Activated CD4-positive, alpha-beta T cell treated with anti-CD3 and anti-CD28 coated beads, Interleukin-2, amount 50 U/mL, for 1 hour (primary cell): ENCODE measurements around the gene SMPD2.
"Not testable (repeated sequence)": the region's sequence is repeated elsewhere in the genome, so short reads cannot be mapped to it uniquely, and the experiment has no call there.

ENCODE experiments used
- DNase-seq: peaks from one replicate; pipeline ENCODE4 v3.0.0-alpha.2; 2020

The SMPD2 gene

GRCh38 chr6:109447878-109448555 is 7.5 kb downstream of the SMPD2 start:
- DNase-seq: no peak

- DNase-seq: no peak
Observed at GRCh38 chr6:109448615-109449014, 8.1 kb downstream of the SMPD2 start.

DNA sequence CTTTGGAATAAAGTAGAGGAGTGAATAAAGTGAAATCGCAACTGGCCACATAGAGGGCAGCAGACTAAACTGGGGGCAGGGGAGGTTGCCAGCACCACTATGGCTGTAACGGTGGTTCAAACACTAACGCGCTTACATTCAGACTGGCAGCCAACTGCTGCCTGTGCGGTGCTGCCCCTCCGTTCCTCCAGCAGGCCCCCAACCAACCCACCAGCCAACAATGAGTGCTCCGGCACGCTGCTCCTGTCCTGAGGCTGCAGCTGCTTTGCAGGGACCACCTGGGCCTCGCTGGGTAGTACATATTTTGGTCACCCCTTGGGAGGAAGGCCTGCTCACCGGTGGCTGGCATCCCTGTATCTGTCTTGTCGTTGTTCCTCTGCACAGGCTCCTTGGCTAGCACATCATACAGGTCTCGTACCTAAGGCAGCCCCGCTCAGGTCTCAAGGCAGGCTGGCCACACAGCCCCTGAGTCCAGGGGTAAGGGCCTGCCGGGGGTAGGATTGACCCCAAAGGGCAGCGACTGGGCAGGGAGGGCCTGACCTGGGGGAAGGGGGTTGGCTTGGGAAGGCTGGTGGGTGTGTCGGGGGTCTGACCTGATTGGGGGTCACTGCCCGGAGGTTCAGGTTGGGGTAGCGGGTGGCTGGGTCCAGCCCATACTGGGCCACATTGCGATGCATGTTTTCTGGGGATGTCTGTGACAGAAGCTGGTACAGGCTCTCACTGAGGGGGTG is 8.7 kb downstream of the SMPD2 start:
- DNase-seq: no peak

DNA sequence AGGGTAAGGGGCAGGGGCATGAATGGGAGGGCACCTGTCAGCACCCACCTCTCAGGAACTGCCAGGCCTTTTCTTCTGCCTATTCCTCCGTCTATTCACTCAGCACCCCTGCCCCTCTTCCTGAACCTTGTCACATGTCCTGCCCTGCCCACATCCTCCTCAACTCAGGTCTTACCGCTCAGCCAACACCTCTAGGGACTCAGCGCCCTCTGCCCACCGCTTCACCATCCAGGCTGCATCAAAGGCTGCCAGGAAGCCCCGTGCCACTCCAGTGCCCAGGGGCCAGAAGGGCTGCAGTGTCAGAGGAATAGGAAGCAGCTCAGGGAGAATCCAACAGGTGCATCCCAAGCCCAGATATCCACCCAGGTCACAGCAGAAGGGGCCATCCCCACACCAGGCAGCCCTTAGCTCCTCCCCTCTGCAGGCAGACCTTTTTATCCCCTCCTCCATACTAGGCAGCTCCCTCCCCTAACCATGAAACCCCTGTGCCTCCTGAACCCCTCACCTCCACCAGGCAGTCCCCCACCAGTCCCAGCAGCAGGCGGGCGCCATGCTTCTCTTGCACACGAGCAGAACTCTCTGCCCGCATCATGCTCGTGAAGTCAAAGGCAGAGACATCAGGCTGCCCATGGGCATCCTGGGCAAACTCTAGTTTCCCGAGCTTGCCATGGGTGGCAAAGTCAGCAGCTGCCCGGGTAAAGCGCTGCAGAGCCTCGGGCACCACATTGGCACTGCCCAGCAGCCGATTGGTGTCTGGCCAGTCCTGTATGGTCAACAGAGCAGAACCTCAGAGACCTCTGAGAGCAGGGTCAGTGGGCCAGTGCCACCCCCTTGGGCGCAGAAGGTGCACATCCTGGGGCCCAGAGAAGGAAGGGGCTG is 9.5 kb downstream of the SMPD2 start:
- no peak for DNase-seq

- DNase-seq: no peak
Observed at GRCh38 chr6:109450801-109451200, 10.3 kb downstream of the SMPD2 start.

DNA sequence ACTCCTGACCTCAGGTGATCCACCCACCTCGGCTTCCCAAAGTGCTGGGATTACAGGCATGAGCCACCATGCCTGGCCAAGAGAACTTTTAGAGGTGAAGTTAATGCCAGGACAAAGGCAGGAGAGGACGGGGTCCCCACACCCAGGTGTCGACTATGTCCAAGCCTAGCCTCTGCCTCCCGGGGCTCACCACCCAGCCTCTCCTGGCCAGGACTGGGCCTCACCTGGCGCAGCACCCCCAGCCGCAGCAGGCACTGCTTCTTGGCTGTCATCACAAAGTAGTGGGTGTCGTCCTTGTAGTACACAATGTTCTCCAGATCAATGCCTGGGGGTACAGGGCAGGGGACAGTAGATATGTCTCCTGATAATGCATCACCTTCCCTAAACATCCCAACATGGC is 10.9 kb downstream of the SMPD2 start:
- DNase-seq: no peak

DNA sequence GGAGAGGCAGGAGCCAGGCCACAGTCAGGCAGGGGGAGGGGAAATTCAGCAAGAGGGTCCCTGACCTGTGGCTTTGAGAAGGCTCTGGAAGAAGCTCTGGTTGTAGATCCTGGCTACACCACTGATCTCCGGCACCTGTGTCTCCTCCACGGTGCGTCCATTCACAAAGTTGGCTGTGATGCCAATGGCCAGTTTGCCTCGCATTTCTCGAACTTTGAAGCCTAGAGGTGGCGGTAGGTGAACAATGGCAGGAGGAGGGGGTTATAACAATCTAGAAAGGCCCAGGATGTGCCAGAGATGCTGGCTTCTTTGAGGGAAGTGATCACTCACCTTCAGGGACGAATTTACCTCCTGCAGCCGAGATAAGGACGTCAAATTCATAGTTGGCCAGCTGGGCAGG is 11.7 kb downstream of the SMPD2 start:
- no peak for DNase-seq

GRCh38 chr6:109453156-109453555 is 12.6 kb downstream of the SMPD2 start:
- DNase-seq: no peak

DNA sequence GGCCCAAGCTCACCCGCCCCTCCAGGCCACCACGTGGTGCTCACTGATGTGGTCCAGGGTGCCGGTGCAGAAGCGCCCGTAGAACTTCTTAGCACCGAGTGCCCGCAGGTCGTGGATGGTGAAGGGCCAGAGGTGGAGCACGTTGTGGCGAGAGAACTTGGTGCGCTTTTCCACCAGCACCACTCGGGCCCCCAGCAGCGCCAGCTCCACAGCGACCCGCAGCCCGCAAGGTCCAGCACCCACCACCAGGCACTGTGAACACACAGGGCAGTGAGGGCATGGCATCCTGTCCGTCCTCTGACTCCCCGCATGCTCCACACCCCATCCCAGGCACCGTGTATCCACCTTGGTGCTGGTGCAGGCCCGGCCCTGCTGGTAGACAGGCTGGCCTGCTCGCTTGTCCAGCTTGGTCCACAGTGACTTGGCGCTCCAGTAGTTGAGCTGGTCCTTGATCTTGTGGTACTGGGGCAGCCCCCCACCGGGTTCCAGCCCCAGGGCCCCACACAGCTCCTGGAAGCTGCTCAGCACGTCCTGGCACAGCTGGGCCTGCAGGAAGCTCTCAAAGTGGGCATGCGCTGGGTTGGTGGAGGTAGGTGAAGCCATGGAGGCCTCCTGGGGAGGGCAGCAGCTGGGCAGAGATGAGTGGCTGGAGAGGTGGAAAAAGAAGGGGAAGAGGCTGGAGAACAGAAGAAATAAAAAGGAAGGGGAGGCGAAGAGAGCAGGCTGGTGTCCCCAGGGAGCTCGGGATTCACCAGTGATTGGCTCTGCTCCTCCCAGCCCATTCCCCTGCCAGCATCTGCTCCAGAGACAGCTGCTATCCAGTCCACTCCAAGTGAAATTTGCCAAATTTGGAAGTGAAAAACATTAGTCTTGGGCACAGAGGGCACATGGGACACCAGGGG is 13.3 kb downstream of the SMPD2 start:
- no peak for DNase-seq

- DNase-seq: peak; percentile 74
Observed at GRCh38 chr6:109454496-109455436, 14.2 kb downstream of the SMPD2 start.

GRCh38 chr6:109455437-109456110 is 15.1 kb downstream of the SMPD2 start, which contains the start of gene MICAL1:
Gene MICAL1, minus strand, starts transcription at chr6:109455772. Its CDS starts 1,576 bp downstream, at chr6:109454196.
- peak; percentile 70 for DNase-seq

GRCh38 chr6:109456111-109456583 is 15.6 kb downstream of the SMPD2 start:
- no peak for DNase-seq

DNA sequence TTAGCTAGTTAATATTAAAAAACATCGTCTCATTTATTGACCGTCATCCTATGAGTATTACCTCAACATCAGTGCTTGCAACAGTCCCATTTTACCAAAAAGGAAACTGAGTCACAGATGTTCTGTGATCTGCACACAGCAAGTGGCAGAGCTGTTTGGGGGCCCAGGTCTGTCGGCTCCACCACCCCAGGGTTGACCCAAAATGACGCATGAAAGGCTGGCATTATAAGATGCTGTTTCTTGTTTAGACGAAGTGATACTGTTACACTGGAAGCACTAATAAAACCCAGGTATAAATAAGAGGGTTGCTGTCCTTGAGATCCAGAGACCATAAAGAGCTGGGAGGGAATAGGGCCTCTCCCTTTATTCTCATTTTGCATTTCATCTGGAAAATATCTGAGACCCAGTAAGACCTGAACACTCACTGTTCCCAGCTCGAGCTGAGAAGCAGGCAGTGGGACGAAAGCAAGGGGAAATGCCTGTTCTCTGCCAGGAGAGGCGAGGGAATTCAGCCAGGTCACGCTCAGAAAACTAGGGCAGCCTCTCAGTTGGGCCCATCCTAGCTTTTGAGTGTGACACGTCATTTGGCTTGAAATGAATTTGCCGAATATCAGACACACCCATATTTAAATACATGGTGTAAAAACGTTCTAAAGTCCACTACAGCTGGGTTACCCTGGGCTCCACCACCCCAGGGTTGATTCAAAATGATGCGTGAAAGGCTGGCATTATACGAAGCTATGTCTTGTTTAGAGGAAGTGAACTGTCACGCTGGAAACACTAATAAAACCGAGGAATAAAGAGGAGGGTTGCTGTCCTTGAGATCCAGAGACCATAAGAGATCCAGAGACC is 16.4 kb downstream of the SMPD2 start:
- DNase-seq: no peak

DNA sequence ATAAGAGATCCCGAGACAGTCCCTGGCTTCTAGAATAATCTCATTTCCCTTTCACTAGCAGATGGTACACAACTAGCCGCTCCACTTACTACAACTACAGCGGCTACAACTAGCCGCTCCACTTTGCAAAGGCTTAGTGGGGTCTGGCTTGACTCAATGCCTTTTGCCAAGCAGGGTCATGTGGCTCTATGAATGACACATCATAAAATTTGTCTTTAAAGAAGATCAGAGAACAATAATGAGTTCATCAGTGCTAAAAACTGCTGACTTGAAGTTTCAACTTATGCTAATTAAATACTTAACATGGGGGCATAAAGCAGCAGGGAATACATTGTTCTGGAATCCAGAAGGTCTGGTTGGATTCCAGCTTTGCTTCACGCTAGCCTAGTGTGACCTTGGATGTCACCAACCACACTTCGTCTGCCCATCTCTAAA is 17.1 kb downstream of the SMPD2 start:
- DNase-seq: no peak

- DNase-seq: no peak
Observed at GRCh38 chr6:109458774-109459531, 18.4 kb downstream of the SMPD2 start.

DNA sequence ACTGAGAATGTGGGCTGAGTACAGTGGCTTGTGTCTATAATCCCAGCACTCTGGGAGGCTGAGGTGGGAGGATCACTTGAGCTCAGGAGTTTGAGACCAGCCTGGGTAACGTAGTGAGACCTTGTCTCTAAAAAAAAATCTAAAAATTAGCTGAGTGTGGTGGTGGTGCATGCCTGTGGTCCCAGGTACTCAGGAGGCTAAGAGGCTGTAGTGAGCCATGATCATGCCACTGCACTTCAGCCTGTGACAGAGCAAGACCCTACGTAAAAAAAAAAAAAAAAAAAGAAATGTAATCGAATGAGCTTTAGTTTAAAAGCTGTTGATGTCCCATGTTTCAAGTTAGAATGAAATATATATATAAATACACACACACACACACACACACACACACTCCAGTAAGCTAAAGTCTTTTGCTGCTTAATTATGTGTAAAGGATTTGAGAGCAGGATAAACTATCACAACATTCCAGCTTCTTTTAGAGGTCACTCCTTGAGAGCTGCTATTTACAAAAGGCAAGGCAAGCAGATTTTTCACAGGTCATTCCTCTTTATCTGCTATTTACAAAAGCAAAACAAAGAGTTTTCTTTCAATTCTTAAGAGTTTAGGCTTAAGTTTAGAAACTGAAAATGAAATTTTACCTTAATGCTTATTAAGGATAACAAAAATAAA is 19.8 kb downstream of the SMPD2 start:
- DNase-seq: no peak

GRCh38 chr6:109461205-109461604 is 20.7 kb downstream of the SMPD2 start:
- not testable (repeated sequence) for DNase-seq
